Measurements from ENCODE around the gene DYNC2H1.

DNA sequence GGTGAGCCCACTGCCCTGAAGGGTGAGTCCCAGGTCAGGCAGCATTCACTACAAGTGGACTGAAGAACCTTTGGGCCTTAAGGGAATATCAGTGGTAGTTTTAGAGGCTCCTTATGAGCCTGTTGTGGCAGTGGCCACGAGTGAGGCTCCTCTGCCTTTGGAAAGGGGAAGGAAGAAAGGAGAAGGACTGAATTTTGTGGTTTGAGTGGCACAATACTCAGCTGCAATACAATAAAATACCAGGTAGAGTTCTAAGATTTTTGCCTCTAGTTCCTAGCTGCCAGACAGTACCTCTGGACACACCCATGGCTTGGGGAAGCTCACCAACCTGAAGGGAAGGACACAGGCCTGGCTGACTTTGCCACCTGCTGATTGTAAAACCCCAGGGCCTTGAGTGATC, 260.9 kb downstream of the DYNC2H1 start:
- TF ChIP-seq RAD21 (IDR thresholded peaks at IDR 0.05) (no peak), JUND (IDR thresholded peaks at IDR 0.05) (no peak), YY1 (IDR thresholded peaks at IDR 0.05) (no peak), TAF1 (conservative IDR thresholded peaks at IDR 0.05) (no peak), GABPA (IDR thresholded peaks at IDR 0.05 in 1 of 2, conservative IDR thresholded peaks at IDR 0.05 in 1 of 2) (no peak), SP1 (IDR thresholded peaks at IDR 0.05) (no peak)
- TF ChIP-seq, protein P1, sequence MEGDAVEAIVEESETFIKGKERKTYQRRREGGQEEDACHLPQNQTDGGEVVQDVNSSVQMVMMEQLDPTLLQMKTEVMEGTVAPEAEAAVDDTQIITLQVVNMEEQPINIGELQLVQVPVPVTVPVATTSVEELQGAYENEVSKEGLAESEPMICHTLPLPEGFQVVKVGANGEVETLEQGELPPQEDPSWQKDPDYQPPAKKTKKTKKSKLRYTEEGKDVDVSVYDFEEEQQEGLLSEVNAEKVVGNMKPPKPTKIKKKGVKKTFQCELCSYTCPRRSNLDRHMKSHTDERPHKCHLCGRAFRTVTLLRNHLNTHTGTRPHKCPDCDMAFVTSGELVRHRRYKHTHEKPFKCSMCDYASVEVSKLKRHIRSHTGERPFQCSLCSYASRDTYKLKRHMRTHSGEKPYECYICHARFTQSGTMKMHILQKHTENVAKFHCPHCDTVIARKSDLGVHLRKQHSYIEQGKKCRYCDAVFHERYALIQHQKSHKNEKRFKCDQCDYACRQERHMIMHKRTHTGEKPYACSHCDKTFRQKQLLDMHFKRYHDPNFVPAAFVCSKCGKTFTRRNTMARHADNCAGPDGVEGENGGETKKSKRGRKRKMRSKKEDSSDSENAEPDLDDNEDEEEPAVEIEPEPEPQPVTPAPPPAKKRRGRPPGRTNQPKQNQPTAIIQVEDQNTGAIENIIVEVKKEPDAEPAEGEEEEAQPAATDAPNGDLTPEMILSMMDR (IDR thresholded peaks at IDR 0.05; ENCODE audit: low read depth, low read length, missing input control), result no peak
- TF ChIP-seq, protein P2, sequence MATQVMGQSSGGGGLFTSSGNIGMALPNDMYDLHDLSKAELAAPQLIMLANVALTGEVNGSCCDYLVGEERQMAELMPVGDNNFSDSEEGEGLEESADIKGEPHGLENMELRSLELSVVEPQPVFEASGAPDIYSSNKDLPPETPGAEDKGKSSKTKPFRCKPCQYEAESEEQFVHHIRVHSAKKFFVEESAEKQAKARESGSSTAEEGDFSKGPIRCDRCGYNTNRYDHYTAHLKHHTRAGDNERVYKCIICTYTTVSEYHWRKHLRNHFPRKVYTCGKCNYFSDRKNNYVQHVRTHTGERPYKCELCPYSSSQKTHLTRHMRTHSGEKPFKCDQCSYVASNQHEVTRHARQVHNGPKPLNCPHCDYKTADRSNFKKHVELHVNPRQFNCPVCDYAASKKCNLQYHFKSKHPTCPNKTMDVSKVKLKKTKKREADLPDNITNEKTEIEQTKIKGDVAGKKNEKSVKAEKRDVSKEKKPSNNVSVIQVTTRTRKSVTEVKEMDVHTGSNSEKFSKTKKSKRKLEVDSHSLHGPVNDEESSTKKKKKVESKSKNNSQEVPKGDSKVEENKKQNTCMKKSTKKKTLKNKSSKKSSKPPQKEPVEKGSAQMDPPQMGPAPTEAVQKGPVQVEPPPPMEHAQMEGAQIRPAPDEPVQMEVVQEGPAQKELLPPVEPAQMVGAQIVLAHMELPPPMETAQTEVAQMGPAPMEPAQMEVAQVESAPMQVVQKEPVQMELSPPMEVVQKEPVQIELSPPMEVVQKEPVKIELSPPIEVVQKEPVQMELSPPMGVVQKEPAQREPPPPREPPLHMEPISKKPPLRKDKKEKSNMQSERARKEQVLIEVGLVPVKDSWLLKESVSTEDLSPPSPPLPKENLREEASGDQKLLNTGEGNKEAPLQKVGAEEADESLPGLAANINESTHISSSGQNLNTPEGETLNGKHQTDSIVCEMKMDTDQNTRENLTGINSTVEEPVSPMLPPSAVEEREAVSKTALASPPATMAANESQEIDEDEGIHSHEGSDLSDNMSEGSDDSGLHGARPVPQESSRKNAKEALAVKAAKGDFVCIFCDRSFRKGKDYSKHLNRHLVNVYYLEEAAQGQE (IDR thresholded peaks at IDR 0.05), result no peak
- TF ChIP-seq, protein P3, sequence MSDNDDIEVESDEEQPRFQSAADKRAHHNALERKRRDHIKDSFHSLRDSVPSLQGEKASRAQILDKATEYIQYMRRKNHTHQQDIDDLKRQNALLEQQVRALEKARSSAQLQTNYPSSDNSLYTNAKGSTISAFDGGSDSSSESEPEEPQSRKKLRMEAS (IDR thresholded peaks at IDR 0.05), result no peak

Data from liver (tissue), 3 donors.